Body of pancreas (tissue), 4 donors: ENCODE data around the gene GRK1. TPM values are rescaled to one million over a fixed set of nuclear protein-coding genes. Genes with fewer than 3 reads are reported as not detected.

Experiments used
- ATAC-seq: fragments of 150-250 bp; one replicate; pipeline ENCODE4 v1.9.1; 2016
- DNase-seq, 4 donors: peaks; one replicate each; pipeline ENCODE4 v3.0.0-alpha.2; 2019
- H3K27ac ChIP-seq, 4 donors: fragments of 200-600 bp; sonication (generic); 1 replicate in 3 of 4; 2 replicates in 1 of 4; pipeline versions ENCODE4 v1.5.1 to v1.6.1; 2016 to 2019; ENCODE audit warnings: mild to moderate bottlenecking in 1 of 4, mixed read lengths in 1 of 4, moderate library complexity in 1 of 4
- H3K27me3 ChIP-seq, 2 donors: fragments of 200-600 bp; sonication (generic); one replicate each; pipeline ENCODE4 v1.6.0; 2016; ENCODE audit warnings: mild to moderate bottlenecking in 1 of 2
- H3K36me3 ChIP-seq, 2 donors: fragments of 200-600 bp; sonication (generic); replicated peaks in 1 of 2; 2 replicates each; pipeline ENCODE4 v1.5.1; 2016; ENCODE audit warnings: low read depth in 2 of 2; ENCODE audit not compliant: insufficient read depth in 1 of 2
- H3K4me1 ChIP-seq: fragments of 200-600 bp; sonication (generic); one replicate; pipeline ENCODE4 v1.6.0; 2016
- H3K4me3 ChIP-seq, 2 donors: fragments of 200-600 bp; sonication (generic); 1 replicate in 1 of 2; 2 replicates in 1 of 2; pipeline ENCODE4 v1.5.1; 2016 to 2019
- H3K9me3 ChIP-seq, 3 donors: fragments of 200-600 bp; sonication (generic); 1 replicate in 2 of 3; 2 replicates in 1 of 3; pipeline ENCODE4 v1.5.1; 2016
- POLR2A ChIP-seq, 3 donors: fragments of 450-650 bp; IDR thresholded peaks; one replicate each; pipeline ENCODE4 v1.6.1; 2016; ENCODE audit warnings: antibody characterized with exemption in 3 of 3, mild to moderate bottlenecking in 2 of 3
- WGBS, 2 donors: methylation state at CpG; one replicate each; pipeline ENCODE4 v1.1.5; 2017; 5-methylcytosine and 5-hydroxymethylcytosine counted together
- intact Hi-C: fragments of 100-400 bp; cut with DNase I; formaldehyde crosslinking; loops from one replicate; pipeline ENCODE4 v1.15.1; 2023
- total RNA-seq, 2 donors: library from RNA; depleted of rRNA; stranded (reverse); fragments of >200 nt; gene quantifications; one replicate each; pipeline ENCODE4 v1.1.0, GENCODE V29; 2016
- TF ChIP-seq, protein P1 (sequence below), 7 experiments: fragments of 450-650 bp in 4 of 7; fragments of 200-600 bp in 3 of 7; sonication (generic) in 3 of 7; IDR thresholded peaks; one replicate each; pipeline ENCODE4 v1.5.1; 2016 to 2019; ENCODE audit warnings: antibody characterized with exemption in 7 of 7

Gene GRK1
- total RNA-seq, 2 donors from 2014 or later: not detected

DNA sequence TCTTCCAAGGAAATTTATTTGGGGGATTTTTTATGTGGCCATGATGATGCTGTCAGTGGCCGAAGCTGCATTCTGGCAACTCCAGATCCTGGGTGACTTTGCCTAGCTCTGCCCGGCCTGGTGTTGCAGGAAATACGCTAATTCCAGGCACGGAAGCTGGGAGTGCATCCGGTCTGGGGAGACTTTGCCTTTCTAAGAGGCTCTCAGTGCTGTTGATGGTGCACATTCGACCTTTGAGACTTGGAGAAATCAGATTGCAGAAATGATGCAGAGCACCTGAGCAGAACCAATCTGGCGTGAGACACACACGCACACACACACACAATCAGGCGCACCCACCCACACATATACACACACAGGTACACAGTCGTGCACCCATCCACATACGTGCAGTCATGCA, 86.2 kb downstream of the GRK1 start:
- no peak for TF ChIP-seq POLR2A (IDR thresholded peaks at IDR 0.05)
- TF ChIP-seq, protein P1, sequence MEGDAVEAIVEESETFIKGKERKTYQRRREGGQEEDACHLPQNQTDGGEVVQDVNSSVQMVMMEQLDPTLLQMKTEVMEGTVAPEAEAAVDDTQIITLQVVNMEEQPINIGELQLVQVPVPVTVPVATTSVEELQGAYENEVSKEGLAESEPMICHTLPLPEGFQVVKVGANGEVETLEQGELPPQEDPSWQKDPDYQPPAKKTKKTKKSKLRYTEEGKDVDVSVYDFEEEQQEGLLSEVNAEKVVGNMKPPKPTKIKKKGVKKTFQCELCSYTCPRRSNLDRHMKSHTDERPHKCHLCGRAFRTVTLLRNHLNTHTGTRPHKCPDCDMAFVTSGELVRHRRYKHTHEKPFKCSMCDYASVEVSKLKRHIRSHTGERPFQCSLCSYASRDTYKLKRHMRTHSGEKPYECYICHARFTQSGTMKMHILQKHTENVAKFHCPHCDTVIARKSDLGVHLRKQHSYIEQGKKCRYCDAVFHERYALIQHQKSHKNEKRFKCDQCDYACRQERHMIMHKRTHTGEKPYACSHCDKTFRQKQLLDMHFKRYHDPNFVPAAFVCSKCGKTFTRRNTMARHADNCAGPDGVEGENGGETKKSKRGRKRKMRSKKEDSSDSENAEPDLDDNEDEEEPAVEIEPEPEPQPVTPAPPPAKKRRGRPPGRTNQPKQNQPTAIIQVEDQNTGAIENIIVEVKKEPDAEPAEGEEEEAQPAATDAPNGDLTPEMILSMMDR (IDR thresholded peaks at IDR 0.05): no peak
- ATAC-seq: no peak
- Histone ChIP-seq H3K4me1 (peaks cover 5% of the 10 kb centered on the region), H3K9me3 (no peaks in the 10 kb centered on the region), H3K4me3 (no peak overlapping the region), H3K27ac (no peak overlapping the region), H3K36me3 (no peaks in the 10 kb centered on the region), H3K27me3 (no peaks in the 10 kb centered on the region)
- DNase-seq: no peak
- intact Hi-C loops: no loop called here
- WGBS, 2 donors: 68 to 74% methylated on average over 11 of the region's 11 CpGs

DNA sequence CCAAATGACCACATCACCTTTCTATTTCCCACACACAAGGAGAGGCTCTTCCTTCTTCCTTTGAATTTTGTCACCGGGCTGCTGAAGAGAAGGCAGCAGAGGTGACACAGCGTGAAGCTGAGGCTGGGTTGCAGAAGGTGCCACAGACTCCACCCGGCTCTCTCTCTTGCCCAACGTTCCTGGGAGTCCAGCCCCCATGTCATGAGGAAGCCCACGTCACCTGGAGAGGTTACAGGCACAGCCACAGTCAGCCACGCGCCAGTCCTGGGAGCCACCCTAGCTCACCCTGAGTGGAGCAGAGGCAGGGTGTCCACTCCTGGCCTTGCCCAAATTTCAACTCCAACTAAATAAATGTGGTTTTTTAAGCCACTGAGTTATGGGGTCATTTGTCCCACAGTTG, 87.2 kb downstream of the GRK1 start:
- intact Hi-C loops: no loop called here
- H3K9me3 ChIP-seq: no peaks in the 10 kb centered on the region

DNA sequence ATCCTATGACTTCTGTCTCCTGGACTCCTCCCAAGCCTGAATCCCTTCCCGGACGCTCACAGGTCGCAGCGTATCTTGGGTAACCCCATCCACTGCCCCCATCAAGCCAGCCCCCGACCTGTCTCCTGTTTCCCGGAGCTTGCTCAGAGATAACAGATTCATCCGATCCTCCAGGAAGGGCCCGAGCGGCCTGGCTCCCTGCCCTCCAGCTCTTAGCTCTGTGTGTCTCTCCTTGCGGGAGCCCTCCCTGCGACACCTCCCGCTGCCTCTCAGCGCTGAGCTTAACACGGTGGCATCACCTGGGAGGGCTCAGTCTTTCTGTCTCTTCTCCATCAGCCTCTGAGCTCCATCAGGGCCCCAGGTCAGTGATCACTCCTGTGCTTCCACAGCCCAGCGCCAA, 87.7 kb downstream of the GRK1 start:
- H3K4me1 ChIP-seq: peaks cover 16% of the 10 kb centered on the region
- no peaks in the 10 kb centered on the region for H3K27me3 ChIP-seq
- 81 to 82% methylated on average over 15 of the region's 15 CpGs for WGBS, 2 donors
- H3K9me3 ChIP-seq: no peaks in the 10 kb centered on the region
- ATAC-seq (no peak), DNase-seq (no peak)
- H3K27ac ChIP-seq: no peak overlapping the region
- H3K36me3 ChIP-seq: no peaks in the 10 kb centered on the region
- TF ChIP-seq POLR2A (IDR thresholded peaks at IDR 0.05): no peak
- TF ChIP-seq, protein P1 (IDR thresholded peaks at IDR 0.05): no peak
- no peak overlapping the region for H3K4me3 ChIP-seq
- intact Hi-C loops: no loop called here

More for the DNA sequence above, 87.2 kb downstream of the GRK1 start:
- Histone ChIP-seq H3K27ac (no peak overlapping the region), H3K36me3 (no peaks in the 10 kb centered on the region), H3K4me3 (no peak overlapping the region), H3K27me3 (no peaks in the 10 kb centered on the region), H3K4me1 (peaks cover 12% of the 10 kb centered on the region)
- ATAC-seq: no peak
- 69 to 74% methylated on average over 7 of the region's 7 CpGs for WGBS, 2 donors
- TF ChIP-seq POLR2A (IDR thresholded peaks at IDR 0.05): no peak
- TF ChIP-seq, protein P1 (IDR thresholded peaks at IDR 0.05): no peak
- DNase-seq: no peak

DNA sequence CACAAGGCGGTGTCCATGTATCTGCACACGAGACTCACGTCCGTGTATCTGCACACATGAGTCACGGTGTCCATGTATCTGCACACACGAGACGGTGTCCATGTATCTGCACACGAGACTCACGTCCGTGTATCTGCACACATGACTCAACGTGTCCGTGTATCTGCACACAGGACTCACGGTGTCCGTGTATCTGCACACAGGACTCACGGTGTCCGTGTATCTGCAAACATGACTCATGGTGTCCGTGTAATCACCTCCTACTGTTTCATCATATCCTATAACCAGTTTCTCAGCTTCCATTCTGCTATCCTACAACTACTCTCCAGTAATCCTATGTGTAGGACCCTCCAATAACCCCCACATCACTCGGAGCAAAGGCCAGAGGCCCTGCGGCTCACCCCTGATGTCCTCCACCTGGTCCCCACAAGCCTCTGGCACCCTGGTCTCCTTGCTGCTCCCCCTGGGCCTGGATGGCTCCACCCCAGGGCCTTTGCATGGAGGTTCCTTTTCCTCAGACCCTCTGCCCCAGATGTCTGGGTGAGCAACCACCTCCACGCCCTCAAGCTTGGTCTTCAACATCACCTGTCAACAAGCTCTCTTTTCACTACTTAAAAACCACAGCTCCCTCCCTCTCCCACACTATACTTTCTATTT, 89.5 kb downstream of the GRK1 start:
- Histone ChIP-seq H3K27me3 (no peaks in the 10 kb centered on the region), H3K4me1 (peaks cover 20% of the 10 kb centered on the region), H3K27ac (no peak overlapping the region), H3K9me3 (no peaks in the 10 kb centered on the region), H3K36me3 (no peaks in the 10 kb centered on the region), H3K4me3 (no peak overlapping the region)
- TF ChIP-seq, protein P1 (IDR thresholded peaks at IDR 0.05): no peak
- TF ChIP-seq POLR2A (IDR thresholded peaks at IDR 0.05): no peak
- intact Hi-C loops: no loop called here
- ATAC-seq (no peak), DNase-seq (no peak)
- WGBS, 2 donors: 85 to 90% methylated on average over 20 of the region's 20 CpGs
